ENCODE measurements around the gene BET1. TPM values are rescaled to one million over a fixed set of nuclear protein-coding genes. Genes with fewer than 3 reads are reported as not detected.
"Not testable (repeated sequence)": the region's sequence is repeated elsewhere in the genome, so short reads cannot be mapped to it uniquely, and the experiment has no call there.

Gene BET1
- total RNA-seq, 1 donor from 2014 or later, result 28.5 TPM

- no peak for TF ChIP-seq CTCF (IDR thresholded peaks at IDR 0.05; ENCODE audit: unreplicated experiment)
- H3K27ac Mint-ChIP-seq, result no peak overlapping the region
Observed at GRCh38 chr7:94028768-94029167, 24.6 kb upstream of the BET1 start.

GRCh38 chr7:94026619-94027018, 22.5 kb upstream of the BET1 start:
- not testable (repeated sequence) for H3K4me3 Mint-ChIP-seq; H3K36me3 Mint-ChIP-seq; DNase-seq (ENCODE audit: low spot score in 2 of 2, unreplicated experiment in 2 of 2); H3K9me3 Mint-ChIP-seq; H3K27ac Mint-ChIP-seq; H3K4me1 Mint-ChIP-seq
- peaks cover 18% of the 10 kb centered on the region for H3K27me3 Mint-ChIP-seq (ENCODE audit: low read depth)

More at GRCh38 chr7:94028768-94029167, 24.6 kb upstream of the BET1 start:
- H3K4me3 Mint-ChIP-seq, result no peak overlapping the region
- H3K4me1 Mint-ChIP-seq, result no peaks in the 10 kb centered on the region
- no peaks in the 10 kb centered on the region for H3K9me3 Mint-ChIP-seq
- H3K27me3 Mint-ChIP-seq (ENCODE audit: low read depth), result peaks cover 14% of the 10 kb centered on the region
- no peaks in the 10 kb centered on the region for H3K36me3 Mint-ChIP-seq
- no peak for DNase-seq (ENCODE audit: low spot score in 2 of 2, unreplicated experiment in 2 of 2)

GRCh38 chr7:94022550-94022949, 18.4 kb upstream of the BET1 start:
- TF ChIP-seq CTCF (IDR thresholded peaks at IDR 0.05; ENCODE audit: unreplicated experiment), result no peak
- peaks cover 5% of the 10 kb centered on the region for H3K9me3 Mint-ChIP-seq
- H3K27ac Mint-ChIP-seq, result no peak overlapping the region
- no peak overlapping the region for H3K4me3 Mint-ChIP-seq
- DNase-seq (ENCODE audit: low spot score in 2 of 2, unreplicated experiment in 2 of 2), result no peak
- H3K4me1 Mint-ChIP-seq, result no peaks in the 10 kb centered on the region
- H3K27me3 Mint-ChIP-seq (ENCODE audit: low read depth), result peaks cover 11% of the 10 kb centered on the region
- H3K36me3 Mint-ChIP-seq, result no peaks in the 10 kb centered on the region

- Mint-ChIP-seq H3K27me3 (ENCODE audit: low read depth) (peaks cover 19% of the 10 kb centered on the region), H3K9me3 (peaks cover 5% of the 10 kb centered on the region), H3K4me1 (no peaks in the 10 kb centered on the region), H3K4me3 (no peak overlapping the region), H3K27ac (no peak overlapping the region), H3K36me3 (no peaks in the 10 kb centered on the region)
- no peak for TF ChIP-seq CTCF (IDR thresholded peaks at IDR 0.05; ENCODE audit: unreplicated experiment)
- DNase-seq (ENCODE audit: low spot score in 2 of 2, unreplicated experiment in 2 of 2), result no peak
Observed at GRCh38 chr7:94016786-94017185, 12.6 kb upstream of the BET1 start.

GRCh38 chr7:94015538-94015937, 11.4 kb upstream of the BET1 start:
- H3K36me3 Mint-ChIP-seq, result no peaks in the 10 kb centered on the region
- TF ChIP-seq CTCF (IDR thresholded peaks at IDR 0.05; ENCODE audit: unreplicated experiment), result no peak
- peaks cover 5% of the 10 kb centered on the region for H3K9me3 Mint-ChIP-seq
- no peaks in the 10 kb centered on the region for H3K4me1 Mint-ChIP-seq
- H3K27ac Mint-ChIP-seq, result no peak overlapping the region
- no peak for DNase-seq (ENCODE audit: low spot score in 2 of 2, unreplicated experiment in 2 of 2)
- H3K4me3 Mint-ChIP-seq, result no peak overlapping the region
- peaks cover 22% of the 10 kb centered on the region for H3K27me3 Mint-ChIP-seq (ENCODE audit: low read depth)

- H3K4me3 Mint-ChIP-seq, result no peak overlapping the region
- peaks cover 25% of the 10 kb centered on the region for H3K27me3 Mint-ChIP-seq (ENCODE audit: low read depth)
- no peak overlapping the region for H3K27ac Mint-ChIP-seq
- no peaks in the 10 kb centered on the region for H3K9me3 Mint-ChIP-seq
- no peaks in the 10 kb centered on the region for H3K4me1 Mint-ChIP-seq
- H3K36me3 Mint-ChIP-seq, result no peaks in the 10 kb centered on the region
- no peak for DNase-seq (ENCODE audit: low spot score in 2 of 2, unreplicated experiment in 2 of 2)
- no peak for TF ChIP-seq CTCF (IDR thresholded peaks at IDR 0.05; ENCODE audit: unreplicated experiment)
Observed at GRCh38 chr7:94012746-94013145, 8.6 kb upstream of the BET1 start.

All from mesothelial cell of epicardium (in vitro differentiated cells).